GM10266 (cell line): ENCODE data around the gene CAMTA1.

Experiments used
- DNase-seq: peaks from one replicate; pipeline ENCODE4 v3.0.0; 2012; ENCODE audit errors: extremely low spot score
- CTCF ChIP-seq: IDR thresholded peaks from 2 replicates; pipeline ENCODE4 v1.5.1; 2012; ENCODE audit warnings: mild to moderate bottlenecking, low read depth; ENCODE audit not compliant: control insufficient read depth, insufficient read depth; ENCODE audit errors: missing control alignments

The CAMTA1 gene

GRCh38 chr1:7289694-7290093, 504.4 kb downstream of the CAMTA1 start:
- no peak for DNase-seq
- no peak for TF ChIP-seq CTCF

GRCh38 chr1:7290971-7291970, 506.0 kb downstream of the CAMTA1 start:
- no peak for TF ChIP-seq CTCF
- no peak for DNase-seq

DNA sequence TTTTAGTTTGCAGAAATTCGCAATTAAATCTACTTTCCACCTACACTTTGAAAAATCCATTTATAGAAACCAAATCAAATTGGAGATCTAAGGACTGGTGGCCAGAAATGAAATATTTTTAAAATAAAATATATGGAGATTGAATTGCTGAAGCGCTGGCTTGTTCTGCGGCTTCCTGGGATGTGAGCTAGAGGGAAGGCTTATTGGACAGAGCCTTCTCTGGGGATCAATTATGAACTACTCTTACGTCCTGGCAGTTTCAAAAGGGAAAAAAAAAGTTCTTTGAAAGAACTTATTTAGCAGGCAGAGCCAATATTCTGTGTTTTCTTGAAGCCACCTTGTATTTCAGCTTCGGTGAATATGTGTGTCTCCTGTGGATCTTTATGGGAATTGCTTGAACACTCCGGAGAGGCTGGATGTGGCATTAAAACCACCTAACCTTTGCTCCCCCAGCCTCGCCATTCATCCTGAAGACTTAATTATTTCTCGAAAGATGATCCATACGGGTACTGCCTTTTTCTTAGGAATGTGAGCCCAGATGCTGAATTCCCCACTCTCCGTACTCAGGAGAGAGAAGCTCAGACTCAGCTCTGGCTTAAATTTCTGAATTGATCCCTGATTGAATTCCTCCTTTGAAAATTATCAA, 506.9 kb downstream of the CAMTA1 start:
- DNase-seq = no peak
- no peak for TF ChIP-seq CTCF

DNA sequence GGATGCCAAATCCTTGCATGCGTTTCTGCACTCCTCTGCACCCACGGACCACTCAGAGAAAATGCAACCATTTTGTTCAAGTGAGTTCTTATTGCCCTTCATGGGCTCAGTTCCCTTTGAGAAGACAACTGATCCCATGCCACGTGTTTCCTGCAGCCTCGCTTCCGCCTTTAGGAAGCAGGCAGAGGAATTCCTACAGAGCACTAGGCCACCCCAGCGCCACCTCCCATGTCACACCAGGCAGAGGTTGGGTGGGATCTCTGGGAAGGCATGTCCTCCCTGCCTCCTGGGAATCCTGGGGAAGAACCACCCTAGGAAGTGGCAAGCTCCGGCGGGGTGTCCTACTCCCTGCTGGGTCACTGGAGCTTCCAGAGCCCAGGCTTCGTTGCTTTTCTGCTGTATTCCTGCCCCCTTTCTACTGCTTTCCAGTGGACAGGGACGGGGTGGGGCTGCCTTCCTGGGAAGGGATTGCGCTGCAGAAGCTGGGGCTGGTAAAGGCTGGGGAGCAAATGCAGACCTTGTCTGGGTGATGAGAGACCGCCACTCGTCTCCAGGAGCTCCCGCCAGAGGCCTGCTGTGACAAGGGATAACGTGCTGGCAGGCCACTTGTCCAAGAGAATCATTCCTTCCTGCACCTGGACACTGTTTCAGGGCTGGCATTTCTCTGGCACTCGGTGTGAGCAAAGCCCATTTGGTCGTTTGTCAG, 507.6 kb downstream of the CAMTA1 start:
- TF ChIP-seq CTCF = no peak
- DNase-seq = no peak

- TF ChIP-seq CTCF = no peak
- no peak for DNase-seq
Measured at GRCh38 chr1:7293702-7294629, 508.7 kb downstream of the CAMTA1 start.

DNA sequence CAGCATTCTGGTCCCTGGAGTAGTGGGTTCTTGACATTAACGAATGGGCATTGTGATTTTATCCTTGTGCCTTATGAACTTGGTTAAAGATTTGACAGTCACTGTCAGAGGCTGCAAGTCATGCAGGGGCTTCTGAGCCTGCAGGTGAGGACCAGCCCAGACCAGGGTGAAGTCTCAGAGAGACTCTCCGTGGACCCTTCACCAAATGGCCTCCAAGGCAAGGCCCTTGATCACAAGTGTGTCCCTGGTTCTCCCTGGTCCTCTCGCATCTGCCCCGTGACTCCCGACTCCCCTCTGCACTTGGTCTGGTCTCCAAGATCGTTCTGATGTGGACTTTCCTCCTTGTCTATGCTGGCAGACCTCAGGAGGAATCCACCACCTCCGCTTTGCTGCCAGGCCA, 509.4 kb downstream of the CAMTA1 start:
- DNase-seq = no peak
- no peak for TF ChIP-seq CTCF
